ENCODE results near the gene MAMDC2. TPM values are rescaled to one million over a fixed set of nuclear protein-coding genes. Genes with fewer than 3 reads are reported as not detected.

MAMDC2 gene
- total RNA-seq, 2 donors from 2014 or later, result 28.8 to 32.5 TPM

- H3K4me3 ChIP-seq, result peak overlapping the region in 1 of 2 donors; percentile 12
- H3K9me3 ChIP-seq, result no peaks in the 10 kb centered on the region
- H3K27ac ChIP-seq, result peak overlapping the region in 1 of 2 donors; percentile 45
- no peak for DNase-seq (ENCODE audit: low spot score)
- H3K4me1 ChIP-seq, result peaks cover 0 to 33% of the 10 kb centered on the region in 2 donors
- H3K36me3 ChIP-seq, result no peaks in the 10 kb centered on the region
- H3K27me3 ChIP-seq, result no peaks in the 10 kb centered on the region
- no peak for TF ChIP-seq CTCF (IDR thresholded peaks at IDR 0.05)
Observed at GRCh38 chr9:70256123-70256551, 212.5 kb downstream of the MAMDC2 start.

DNA sequence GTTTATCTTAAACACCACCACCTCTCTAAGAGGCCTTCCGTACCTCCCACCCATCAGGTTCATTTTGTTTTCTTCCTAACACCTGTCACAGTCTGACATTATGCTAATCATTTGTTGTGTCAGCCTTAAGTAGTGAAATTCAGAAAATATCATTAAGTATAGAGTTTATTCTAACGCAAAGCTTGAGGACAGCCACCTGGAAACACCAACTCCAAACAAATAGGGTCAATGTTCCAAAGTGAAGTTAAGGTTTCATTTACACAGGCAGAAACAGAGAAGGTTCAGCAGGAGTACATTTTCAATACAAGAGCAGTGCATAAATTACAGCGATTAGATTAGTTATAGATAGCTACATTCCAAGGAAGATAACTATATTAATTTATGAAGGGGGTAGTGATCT, 213.9 kb downstream of the MAMDC2 start:
- Histone ChIP-seq H3K27ac (peak overlapping the region; percentile 96 to 98), H3K9me3 (no peaks in the 10 kb centered on the region), H3K36me3 (no peaks in the 10 kb centered on the region), H3K4me1 (peaks cover 0 to 47% of the 10 kb centered on the region in 2 donors), H3K4me3 (peak overlapping the region in 1 of 2 donors; percentile 84), H3K27me3 (no peaks in the 10 kb centered on the region)
- no peak for TF ChIP-seq CTCF (IDR thresholded peaks at IDR 0.05)
- DNase-seq (ENCODE audit: low spot score), result no peak

DNA sequence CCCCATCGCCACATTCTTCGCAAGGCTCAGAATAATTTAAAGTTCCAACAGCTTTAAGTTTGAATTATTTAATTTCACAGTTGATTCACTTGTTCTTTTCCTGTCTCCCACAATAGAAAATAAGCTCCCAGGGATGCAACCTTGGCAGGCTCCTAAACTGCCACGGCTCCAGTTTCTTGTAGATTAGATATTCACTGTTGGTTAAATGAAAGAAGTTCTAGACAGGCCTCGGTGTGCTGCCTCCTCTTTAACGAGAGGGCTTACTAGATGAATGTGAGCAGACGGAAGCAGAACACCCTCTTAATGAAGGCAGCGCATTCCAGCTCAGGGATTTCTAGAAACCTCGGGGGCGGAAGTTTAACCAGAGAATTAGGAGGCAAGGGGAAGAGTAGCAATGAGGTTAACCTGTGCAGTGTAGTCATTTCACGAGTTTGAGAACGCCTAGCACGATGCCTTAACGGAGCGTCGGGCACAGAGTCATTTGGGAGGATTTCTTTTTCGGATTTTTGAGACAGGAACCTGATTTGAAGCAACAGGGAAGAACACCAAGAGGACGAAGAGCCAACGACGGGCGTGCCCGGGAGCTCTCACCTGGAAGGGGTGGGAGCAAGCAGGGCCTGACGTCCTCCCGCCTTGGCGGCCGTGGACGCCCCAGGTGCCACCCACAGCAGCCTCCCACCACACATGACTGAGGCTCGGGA, 214.5 kb downstream of the MAMDC2 start:
- Histone ChIP-seq H3K27ac (peak overlapping the region; percentile 96 to 98), H3K27me3 (no peaks in the 10 kb centered on the region), H3K9me3 (no peaks in the 10 kb centered on the region), H3K4me1 (peaks cover 0 to 54% of the 10 kb centered on the region in 2 donors), H3K36me3 (no peaks in the 10 kb centered on the region), H3K4me3 (peak overlapping the region; percentile 76 to 84)
- TF ChIP-seq CTCF (IDR thresholded peaks at IDR 0.05), result no peak
- peak; percentile 66 for DNase-seq (ENCODE audit: low spot score)

DNA sequence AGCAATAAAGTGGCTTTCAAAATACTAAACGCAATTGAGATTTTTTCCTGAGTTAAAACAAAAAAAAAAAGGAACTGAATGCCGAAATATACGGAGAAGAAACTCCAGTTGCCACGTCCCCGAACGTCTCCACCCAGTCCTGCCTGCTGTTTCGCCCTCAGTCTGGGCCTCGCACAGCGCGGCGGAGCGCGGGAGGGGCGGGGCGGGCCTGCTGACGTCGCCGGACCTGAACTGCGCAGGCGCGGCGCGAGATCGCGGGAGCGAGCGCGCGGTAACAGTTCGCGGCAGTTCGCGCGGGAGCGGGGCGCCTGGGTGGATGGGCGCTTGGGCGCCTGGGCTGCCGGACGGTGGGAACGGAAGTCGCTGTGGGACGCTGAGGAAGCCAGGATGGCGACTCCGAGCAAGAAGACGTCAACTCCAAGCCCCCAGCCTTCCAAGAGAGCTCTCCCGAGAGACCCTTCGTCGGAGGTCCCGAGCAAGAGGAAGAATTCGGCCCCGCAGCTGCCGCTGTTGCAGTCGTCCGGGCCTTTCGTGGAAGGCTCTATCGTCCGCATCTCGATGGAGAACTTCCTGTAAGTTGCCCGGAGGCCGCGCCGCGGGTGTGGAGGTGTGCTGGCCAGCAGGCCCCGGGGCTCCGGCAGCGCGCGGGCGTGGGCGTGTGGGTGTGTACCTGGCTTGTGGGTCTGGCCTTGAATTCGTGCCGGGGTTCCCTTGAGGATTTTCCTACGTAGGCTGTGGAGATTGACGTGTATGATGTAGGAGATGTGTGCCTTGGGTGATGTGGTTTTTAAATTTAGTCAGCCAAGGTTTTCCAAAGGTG, 215.3 kb downstream of the MAMDC2 start, which contains the start of gene SMC5:
Gene SMC5 (plus strand): TSS at position 287 of the 820 bp plus-strand sequence. CDS start 101 bp downstream, at position 388.
- H3K4me1 ChIP-seq, result peaks cover 0 to 61% of the 10 kb centered on the region in 2 donors
- no peaks in the 10 kb centered on the region for H3K36me3 ChIP-seq
- H3K9me3 ChIP-seq, result no peaks in the 10 kb centered on the region
- DNase-seq (ENCODE audit: low spot score), result peak; percentile 90
- peak within 1 kb of the TSS; percentile 96 to 98 for H3K27ac ChIP-seq
- no peak for TF ChIP-seq CTCF (IDR thresholded peaks at IDR 0.05)
- H3K4me3 ChIP-seq, result peak within 1 kb of the TSS; percentile 76 to 84
- H3K27me3 ChIP-seq, result no peaks in the 10 kb centered on the region

- peaks cover 4% of the 10 kb centered on the region for H3K36me3 ChIP-seq
- peaks cover 0 to 61% of the 10 kb centered on the region in 2 donors for H3K4me1 ChIP-seq
- H3K4me3 ChIP-seq, result peak overlapping the region; percentile 76 to 84
- no peaks in the 10 kb centered on the region for H3K27me3 ChIP-seq
- DNase-seq (ENCODE audit: low spot score), result no peak
- TF ChIP-seq CTCF (IDR thresholded peaks at IDR 0.05), result no peak
- peak overlapping the region; percentile 96 to 98 for H3K27ac ChIP-seq
- no peaks in the 10 kb centered on the region for H3K9me3 ChIP-seq
Observed at GRCh38 chr9:70259512-70259802, 215.8 kb downstream of the MAMDC2 start.
